Prostate gland (tissue), 2 donors: ENCODE measurements around the gene CDRT4. TPM values are rescaled to one million over a fixed set of nuclear protein-coding genes. Genes with fewer than 3 reads are reported as not detected.

ENCODE experiments used
- DNase-seq: peaks from one replicate; pipeline ENCODE4 v3.0.0-alpha.2; 2019; ENCODE audit warnings: low spot score
- H3K27ac ChIP-seq, 2 donors: fragments of 200-600 bp; sonication (generic); 2 replicates each; pipeline ENCODE4 v1.5.1; 2017 to 2019
- H3K27me3 ChIP-seq: fragments of 200-600 bp; sonication (generic); replicated peaks from 2 replicates; pipeline ENCODE4 v1.5.1; 2019; ENCODE audit not compliant: insufficient read depth
- H3K36me3 ChIP-seq, 2 donors: fragments of 200-600 bp; sonication (generic); 1 replicate in 1 of 2; 2 replicates in 1 of 2; pipeline versions ENCODE4 v1.5.1 to v1.8.1; 2017 to 2019
- H3K4me1 ChIP-seq: fragments of 200-600 bp; sonication (generic); replicated peaks from 2 replicates; pipeline ENCODE4 v1.5.1; 2019
- H3K4me3 ChIP-seq, 2 donors: fragments of 200-600 bp; sonication (generic); 2 replicates each; pipeline ENCODE4 v1.5.1; 2017 to 2019
- H3K9me3 ChIP-seq: fragments of 200-600 bp; sonication (generic); 2 replicates; pipeline ENCODE4 v1.5.1; 2017
- CTCF ChIP-seq, 4 experiments: fragments of 200-600 bp in 2 of 4; fragments of 450-650 bp in 2 of 4; sonication (generic) in 2 of 4; IDR thresholded peaks; 1 replicate in 3 of 4; 2 replicates in 1 of 4; pipeline ENCODE4 v1.5.1; 2016 to 2019; ENCODE audit warnings: antibody characterized with exemption in 4 of 4, mild to moderate bottlenecking in 2 of 4, moderate library complexity in 2 of 4
- POLR2A ChIP-seq: fragments of 450-650 bp; IDR thresholded peaks from one replicate; pipeline ENCODE4 v1.6.1; 2016; ENCODE audit warnings: antibody characterized with exemption, mild to moderate bottlenecking
- POLR2AphosphoS5 ChIP-seq: sonication (generic); formaldehyde crosslinking; IDR thresholded peaks from one replicate; pipeline ENCODE4 v1.6.1; 2017; ENCODE audit warnings: antibody characterized with exemption
- WGBS: methylation state at CpG from one replicate; pipeline ENCODE4 v1.1.5; 2018; 5-methylcytosine and 5-hydroxymethylcytosine counted together
- intact Hi-C: fragments of 100-400 bp; cut with DNase I; formaldehyde crosslinking; loops from one replicate; pipeline ENCODE4 v1.14.2; 2022
- total RNA-seq, 2 donors: library from RNA; depleted of rRNA; stranded (reverse); fragments of >200 nt; gene quantifications; one replicate each; pipeline ENCODE4 v1.1.0, GENCODE V29; 2016

Gene CDRT4
- total RNA-seq, 2 donors from 2014 or later: 8.5 to 13.0 TPM

- TF ChIP-seq POLR2AphosphoS5 (no peak), POLR2A (no peak), CTCF (IDR thresholded peaks at IDR 0.05) (no peak)
- DNase-seq: no peak
- no peaks in the 10 kb centered on the region for H3K27me3 ChIP-seq
- H3K36me3 ChIP-seq: no peaks in the 10 kb centered on the region
- 60% methylated on average over 7 of the region's 7 CpGs for WGBS
- H3K4me1 ChIP-seq: no peaks in the 10 kb centered on the region
- no peaks in the 10 kb centered on the region for H3K9me3 ChIP-seq
- H3K4me3 ChIP-seq: no peak overlapping the region
- H3K27ac ChIP-seq: no peak overlapping the region
- intact Hi-C loops: no loop called here
Measured at GRCh38 chr17:15496735-15497670, 29.6 kb upstream of the CDRT4 start.

DNA sequence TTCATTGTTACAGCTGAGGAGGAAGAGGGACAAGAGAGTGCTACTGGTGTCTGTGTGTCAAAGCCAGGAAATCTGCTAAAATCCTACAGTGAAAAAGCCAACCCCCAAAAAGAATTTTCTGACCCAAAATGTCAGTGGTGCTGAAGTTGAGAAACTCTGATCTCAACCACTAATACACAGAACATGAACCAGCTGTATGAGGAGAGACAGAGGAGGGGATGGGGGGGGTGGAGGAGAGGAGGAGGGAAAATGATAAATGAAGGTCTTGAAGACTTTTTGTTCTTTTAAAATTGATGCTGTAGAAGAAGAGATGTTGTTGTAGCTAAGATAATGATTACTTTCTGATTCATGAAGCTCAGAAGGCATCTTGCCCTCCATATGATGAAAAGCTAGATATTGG is 27.4 kb upstream of the CDRT4 start:
- Histone ChIP-seq H3K27me3 (no peaks in the 10 kb centered on the region), H3K27ac (no peak overlapping the region), H3K9me3 (no peaks in the 10 kb centered on the region), H3K4me1 (no peaks in the 10 kb centered on the region), H3K36me3 (no peaks in the 10 kb centered on the region), H3K4me3 (no peak overlapping the region)
- DNase-seq: no peak
- TF ChIP-seq POLR2AphosphoS5 (no peak), CTCF (IDR thresholded peaks at IDR 0.05) (no peak), POLR2A (no peak)
- intact Hi-C loops: no loop called here

- Histone ChIP-seq H3K27ac (no peak overlapping the region), H3K36me3 (no peaks in the 10 kb centered on the region), H3K4me3 (no peak overlapping the region), H3K4me1 (no peaks in the 10 kb centered on the region), H3K27me3 (no peaks in the 10 kb centered on the region), H3K9me3 (no peaks in the 10 kb centered on the region)
- no peak for DNase-seq
- intact Hi-C loops: no loop called here
- 46% methylated on average over 1 of the region's 1 CpG for WGBS
- TF ChIP-seq CTCF (IDR thresholded peaks at IDR 0.05): no peak
- TF ChIP-seq POLR2A: no peak
- TF ChIP-seq POLR2AphosphoS5: no peak
Measured at GRCh38 chr17:15493693-15494035, 26.2 kb upstream of the CDRT4 start.

DNA sequence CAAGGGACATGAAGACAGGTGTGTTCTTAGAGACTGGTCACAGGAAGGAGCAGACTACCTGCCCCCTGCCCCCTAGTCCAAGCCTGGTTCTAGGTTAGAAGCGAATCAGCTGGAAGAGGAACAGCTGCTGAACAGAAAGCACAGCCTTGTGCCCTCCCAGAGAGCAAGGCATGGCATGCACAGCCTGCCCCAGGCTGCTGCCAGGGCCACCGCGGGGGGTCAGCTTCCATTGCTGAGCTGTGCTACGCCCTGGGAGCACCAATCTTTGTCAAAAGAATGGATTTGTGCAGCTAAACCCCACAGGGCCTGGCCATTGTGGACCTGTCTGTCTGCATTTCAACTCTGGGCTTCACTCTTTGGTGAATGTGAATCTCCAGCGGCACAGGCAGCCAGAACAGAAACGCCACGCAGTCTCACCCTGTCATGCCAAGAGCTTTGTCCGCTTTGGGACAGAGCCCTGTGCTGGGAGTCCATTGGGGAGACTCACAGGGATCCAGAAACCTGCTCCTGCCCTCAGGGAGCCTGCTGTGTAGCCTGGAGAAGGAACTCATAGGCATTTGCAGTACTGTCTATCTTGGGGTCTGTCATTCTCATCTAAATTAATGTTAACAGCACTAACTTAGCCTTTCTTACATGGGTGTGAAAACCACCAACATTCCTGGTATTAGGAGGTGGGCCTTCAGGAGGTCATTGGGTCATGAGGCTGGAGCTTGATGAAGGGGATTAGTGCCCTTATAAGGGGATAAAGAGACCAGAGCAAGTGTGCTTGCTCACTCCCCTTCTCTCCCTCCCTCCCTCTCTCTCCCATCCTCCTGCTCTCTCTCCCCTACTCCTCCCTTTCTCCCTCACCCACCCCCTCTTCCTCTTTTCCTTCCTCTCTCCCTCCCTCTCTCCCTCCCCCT is 25.6 kb upstream of the CDRT4 start:
- DNase-seq: no peak
- Histone ChIP-seq H3K27ac (no peak overlapping the region), H3K9me3 (no peaks in the 10 kb centered on the region), H3K4me1 (no peaks in the 10 kb centered on the region), H3K36me3 (no peaks in the 10 kb centered on the region), H3K4me3 (no peak overlapping the region), H3K27me3 (no peaks in the 10 kb centered on the region)
- 92% methylated on average over 8 of the region's 8 CpGs for WGBS
- TF ChIP-seq CTCF (IDR thresholded peaks at IDR 0.05) (no peak), POLR2AphosphoS5 (no peak), POLR2A (no peak)
- intact Hi-C loops: no loop called here
